K562 (cell line): Measurements from ENCODE around the gene CLIC1. TPM values are rescaled to one million over a fixed set of nuclear protein-coding genes. Genes with fewer than 3 reads are reported as not detected.
A peak's percentile ranks its signal among the peaks of the same experiment; 100 is the strongest.

Experiments used
- CBX3 ChIP-seq, 2 experiments: IDR thresholded peaks; 1 replicate in 1 of 2; 2 replicates in 1 of 2; pipeline ENCODE4 v1.6.1; 2012; ENCODE audit warnings: inconsistent platforms in 2 of 2, low read length in 2 of 2, borderline replicate concordance in 1 of 2, control low read depth in 1 of 2
- E2F3 ChIP-seq: fragments of 250-450 bp; sonication (Bioruptor Pico); IDR thresholded peaks from 2 replicates; pipeline ENCODE4 v1.4.0; 2020; ENCODE audit warnings: mild to moderate bottlenecking
- GATAD2B ChIP-seq: fragments of 450-650 bp; IDR thresholded peaks from 2 replicates; pipeline ENCODE4 v1.6.1; 2017; ENCODE audit warnings: mild to moderate bottlenecking, borderline replicate concordance
- GTF2A2 ChIP-seq: IDR thresholded peaks from 2 replicates; pipeline ENCODE4 v1.6.1; 2016; ENCODE audit warnings: mild to moderate bottlenecking, missing genetic modification characterization, missing compliant biosample characterization
- ILK ChIP-seq: fragments of 450-650 bp; IDR thresholded peaks from 2 replicates; pipeline ENCODE4 v1.6.1; 2016; ENCODE audit warnings: missing genetic modification characterization, low read depth, mild to moderate bottlenecking, missing compliant biosample characterization, moderate library complexity, borderline replicate concordance
- NFIC ChIP-seq: fragments of 450-650 bp; IDR thresholded peaks from 2 replicates; pipeline ENCODE4 v1.6.1; 2017; ENCODE audit warnings: mild to moderate bottlenecking, inconsistent platforms
- PTRF ChIP-seq: fragments of 450-650 bp; IDR thresholded peaks from 2 replicates; pipeline ENCODE4 v1.6.1; 2016; ENCODE audit warnings: mild to moderate bottlenecking, missing genetic modification characterization, missing compliant biosample characterization
- RNF2 ChIP-seq: sonication (generic); IDR thresholded peaks from 2 replicates; pipeline ENCODE4 v1.6.1; 2016
- SOX6 ChIP-seq: fragments of 450-650 bp; IDR thresholded peaks from 2 replicates; pipeline ENCODE4 v1.6.1; 2014; ENCODE audit warnings: mild to moderate bottlenecking
- TAF7 ChIP-seq: fragments of 450-650 bp; IDR thresholded peaks from 2 replicates; pipeline ENCODE4 v1.6.1; 2016; ENCODE audit warnings: missing genetic modification characterization, missing compliant biosample characterization
- YY1 ChIP-seq, 3 experiments: IDR thresholded peaks; 2 replicates each; pipeline ENCODE4 v1.6.1; 2011; ENCODE audit warnings: low read length in 2 of 3, mild to moderate bottlenecking in 2 of 3, moderate library complexity in 2 of 3, borderline replicate concordance in 1 of 3, control low read depth in 1 of 3, low read depth in 1 of 3; ENCODE audit not compliant: insufficient read depth in 3 of 3, insufficient replicate concordance in 2 of 3, control insufficient read depth in 1 of 3, insufficient read length in 1 of 3; ENCODE audit errors: extremely low read depth in 1 of 3
- ZNF174 ChIP-seq: fragments of 250-450 bp; sonication (Bioruptor Pico); IDR thresholded peaks from 2 replicates; pipeline ENCODE4 v1.4.0; 2020; ENCODE audit warnings: mild to moderate bottlenecking
- ZNF445 ChIP-seq: fragments of 250-450 bp; sonication (Bioruptor Pico); IDR thresholded peaks from 2 replicates; pipeline ENCODE4 v1.4.0; 2020; ENCODE audit warnings: low read depth, mild to moderate bottlenecking, moderate library complexity
- polyA plus RNA-seq, 8 experiments: library from polyadenylated mRNA; depleted of rRNA in 4 of 8; stranded (reverse) in 5 of 8; unstranded in 3 of 8; fragments of >200 nt; fragmentation: Nextera tagmentation in 2 of 8; fragmentation: Illumina TruSeq in 1 of 8; extraction: Ambion mirVana in 2 of 8; extraction: Trizol in 1 of 8; gene quantifications; 2 replicates each; pipeline versions ENCODE4 v1.2.1 to v1.2.3, GENCODE V29; 2011 to 2014; ENCODE audit warnings: inconsistent platforms in 1 of 8, missing spikeins in 1 of 8
- total RNA-seq, 7 experiments: library from RNA; depleted of rRNA in 6 of 7; stranded (reverse); fragments of >200 nt in 6 of 7; fragmentation: Illumina TruSeq in 2 of 7; extraction: Trizol in 2 of 7; gene quantifications; 2 replicates each; pipeline versions ENCODE4 v1.2.1 to v1.2.3, GENCODE V29; 2011 to 2021; ENCODE audit warnings: low replicate concordance in 1 of 7
- TF ChIP-seq, protein P1 (sequence below), 2 experiments: fragments of 450-650 bp in 1 of 2; IDR thresholded peaks; 2 replicates each; pipeline ENCODE4 v1.6.1; 2011 to 2017; ENCODE audit warnings: low read depth in 2 of 2, antibody characterized with exemption in 1 of 2, borderline replicate concordance in 1 of 2, low read length in 1 of 2, mild to moderate bottlenecking in 1 of 2, mixed read lengths in 1 of 2; ENCODE audit not compliant: control insufficient read depth in 1 of 2
- TF ChIP-seq, protein P2 (sequence below): fragments of 250-450 bp; sonication (Bioruptor Pico); IDR thresholded peaks from 2 replicates; pipeline ENCODE4 v1.4.0; 2020; ENCODE audit warnings: mild to moderate bottlenecking, moderate library complexity, borderline replicate concordance
- TF ChIP-seq, protein P3 (sequence below): sonication (generic); formaldehyde crosslinking; IDR thresholded peaks from 2 replicates; pipeline ENCODE4 v1.8.0; 2022; ENCODE audit warnings: mild to moderate bottlenecking, missing genetic modification reagents

The CLIC1 gene
- total and polyA plus RNA-seq, 9 of the 15 experiments (the other 6 are each of a cell fraction or from before 2014, with no cell fraction given), result 1,267 to 2,419 (median 1,808) TPM

GRCh38 chr6:31690231-31691077 lies 45.9 kb downstream of the CLIC1 start (continued):
- TF ChIP-seq, protein P1, sequence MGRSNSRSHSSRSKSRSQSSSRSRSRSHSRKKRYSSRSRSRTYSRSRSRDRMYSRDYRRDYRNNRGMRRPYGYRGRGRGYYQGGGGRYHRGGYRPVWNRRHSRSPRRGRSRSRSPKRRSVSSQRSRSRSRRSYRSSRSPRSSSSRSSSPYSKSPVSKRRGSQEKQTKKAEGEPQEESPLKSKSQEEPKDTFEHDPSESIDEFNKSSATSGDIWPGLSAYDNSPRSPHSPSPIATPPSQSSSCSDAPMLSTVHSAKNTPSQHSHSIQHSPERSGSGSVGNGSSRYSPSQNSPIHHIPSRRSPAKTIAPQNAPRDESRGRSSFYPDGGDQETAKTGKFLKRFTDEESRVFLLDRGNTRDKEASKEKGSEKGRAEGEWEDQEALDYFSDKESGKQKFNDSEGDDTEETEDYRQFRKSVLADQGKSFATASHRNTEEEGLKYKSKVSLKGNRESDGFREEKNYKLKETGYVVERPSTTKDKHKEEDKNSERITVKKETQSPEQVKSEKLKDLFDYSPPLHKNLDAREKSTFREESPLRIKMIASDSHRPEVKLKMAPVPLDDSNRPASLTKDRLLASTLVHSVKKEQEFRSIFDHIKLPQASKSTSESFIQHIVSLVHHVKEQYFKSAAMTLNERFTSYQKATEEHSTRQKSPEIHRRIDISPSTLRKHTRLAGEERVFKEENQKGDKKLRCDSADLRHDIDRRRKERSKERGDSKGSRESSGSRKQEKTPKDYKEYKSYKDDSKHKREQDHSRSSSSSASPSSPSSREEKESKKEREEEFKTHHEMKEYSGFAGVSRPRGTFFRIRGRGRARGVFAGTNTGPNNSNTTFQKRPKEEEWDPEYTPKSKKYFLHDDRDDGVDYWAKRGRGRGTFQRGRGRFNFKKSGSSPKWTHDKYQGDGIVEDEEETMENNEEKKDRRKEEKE (IDR thresholded peaks at IDR 0.05; ENCODE audit: borderline replicate concordance in 1 of 2, control insufficient read depth in 1 of 2, low read depth in 2 of 2, low read length in 1 of 2), result no peak
- TF ChIP-seq NFIC, result peak; percentile 70
- TF ChIP-seq RNF2, result peak; percentile 10
- no peak for TF ChIP-seq E2F3 (CRISPR knock-in tag)
- TF ChIP-seq ILK (tag), result no peak; the same call in 1 of the 2 replicates
- TF ChIP-seq, protein P2, sequence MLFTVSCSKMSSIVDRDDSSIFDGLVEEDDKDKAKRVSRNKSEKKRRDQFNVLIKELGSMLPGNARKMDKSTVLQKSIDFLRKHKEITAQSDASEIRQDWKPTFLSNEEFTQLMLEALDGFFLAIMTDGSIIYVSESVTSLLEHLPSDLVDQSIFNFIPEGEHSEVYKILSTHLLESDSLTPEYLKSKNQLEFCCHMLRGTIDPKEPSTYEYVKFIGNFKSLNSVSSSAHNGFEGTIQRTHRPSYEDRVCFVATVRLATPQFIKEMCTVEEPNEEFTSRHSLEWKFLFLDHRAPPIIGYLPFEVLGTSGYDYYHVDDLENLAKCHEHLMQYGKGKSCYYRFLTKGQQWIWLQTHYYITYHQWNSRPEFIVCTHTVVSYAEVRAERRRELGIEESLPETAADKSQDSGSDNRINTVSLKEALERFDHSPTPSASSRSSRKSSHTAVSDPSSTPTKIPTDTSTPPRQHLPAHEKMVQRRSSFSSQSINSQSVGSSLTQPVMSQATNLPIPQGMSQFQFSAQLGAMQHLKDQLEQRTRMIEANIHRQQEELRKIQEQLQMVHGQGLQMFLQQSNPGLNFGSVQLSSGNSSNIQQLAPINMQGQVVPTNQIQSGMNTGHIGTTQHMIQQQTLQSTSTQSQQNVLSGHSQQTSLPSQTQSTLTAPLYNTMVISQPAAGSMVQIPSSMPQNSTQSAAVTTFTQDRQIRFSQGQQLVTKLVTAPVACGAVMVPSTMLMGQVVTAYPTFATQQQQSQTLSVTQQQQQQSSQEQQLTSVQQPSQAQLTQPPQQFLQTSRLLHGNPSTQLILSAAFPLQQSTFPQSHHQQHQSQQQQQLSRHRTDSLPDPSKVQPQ (CRISPR knock-in tag), result no peak
- 0 out of 2 replicates have a peak, but pooled peaks have one; percentile 36 for TF ChIP-seq TAF7 (tag)
- 0 out of 3 replicates have a peak, but pooled peaks of 1 of the 2 experiments have one; percentile 21 for TF ChIP-seq CBX3 (IDR thresholded peaks at IDR 0.05; ENCODE audit: borderline replicate concordance in 1 of 2, low read length in 2 of 2)
- no peak for TF ChIP-seq ZNF174
- TF ChIP-seq SOX6, result peak; percentile 86
- peak; percentile 8; the same call in 1 of the 2 replicates for TF ChIP-seq GATAD2B
- peak in 1 of 3 experiments; percentile 65 for TF ChIP-seq YY1 (IDR thresholded peaks at IDR 0.05; ENCODE audit: borderline replicate concordance in 1 of 3, control insufficient read depth in 1 of 3, extremely low read depth in 1 of 3, insufficient read depth in 3 of 3, insufficient read length in 1 of 3, insufficient replicate concordance in 2 of 3, low read depth in 1 of 3, low read length in 2 of 3)
- TF ChIP-seq, protein P3, sequence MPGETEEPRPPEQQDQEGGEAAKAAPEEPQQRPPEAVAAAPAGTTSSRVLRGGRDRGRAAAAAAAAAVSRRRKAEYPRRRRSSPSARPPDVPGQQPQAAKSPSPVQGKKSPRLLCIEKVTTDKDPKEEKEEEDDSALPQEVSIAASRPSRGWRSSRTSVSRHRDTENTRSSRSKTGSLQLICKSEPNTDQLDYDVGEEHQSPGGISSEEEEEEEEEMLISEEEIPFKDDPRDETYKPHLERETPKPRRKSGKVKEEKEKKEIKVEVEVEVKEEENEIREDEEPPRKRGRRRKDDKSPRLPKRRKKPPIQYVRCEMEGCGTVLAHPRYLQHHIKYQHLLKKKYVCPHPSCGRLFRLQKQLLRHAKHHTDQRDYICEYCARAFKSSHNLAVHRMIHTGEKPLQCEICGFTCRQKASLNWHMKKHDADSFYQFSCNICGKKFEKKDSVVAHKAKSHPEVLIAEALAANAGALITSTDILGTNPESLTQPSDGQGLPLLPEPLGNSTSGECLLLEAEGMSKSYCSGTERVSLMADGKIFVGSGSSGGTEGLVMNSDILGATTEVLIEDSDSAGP (CRISPR knock-in tag), result no peak
- peak; percentile 7; the same call in 1 of the 2 replicates for TF ChIP-seq PTRF (tag)
- TF ChIP-seq ZNF445 (CRISPR knock-in tag), result no peak
- TF ChIP-seq GTF2A2, result no peak; the same call in 1 of the 2 replicates
